ENCODE results near the gene P4HA2. TPM values are rescaled to one million over a fixed set of nuclear protein-coding genes. Genes with fewer than 3 reads are reported as not detected.

The P4HA2 gene
- total RNA-seq, 2 experiments from 2014 or later, result 15.5 to 18.3 TPM

GRCh38 chr5:132256086-132256782, 28.6 kb upstream of the P4HA2 start:
- ChIA-PET POLR2A (no interaction called here), CTCF (interaction anchor here (0.7 to 1.2 kb wide), 3 partner anchors 12 to 41 kb away, joined by 3 to 4 read pairs (median 3); no protein-coding TSS in a partner anchor)

DNA sequence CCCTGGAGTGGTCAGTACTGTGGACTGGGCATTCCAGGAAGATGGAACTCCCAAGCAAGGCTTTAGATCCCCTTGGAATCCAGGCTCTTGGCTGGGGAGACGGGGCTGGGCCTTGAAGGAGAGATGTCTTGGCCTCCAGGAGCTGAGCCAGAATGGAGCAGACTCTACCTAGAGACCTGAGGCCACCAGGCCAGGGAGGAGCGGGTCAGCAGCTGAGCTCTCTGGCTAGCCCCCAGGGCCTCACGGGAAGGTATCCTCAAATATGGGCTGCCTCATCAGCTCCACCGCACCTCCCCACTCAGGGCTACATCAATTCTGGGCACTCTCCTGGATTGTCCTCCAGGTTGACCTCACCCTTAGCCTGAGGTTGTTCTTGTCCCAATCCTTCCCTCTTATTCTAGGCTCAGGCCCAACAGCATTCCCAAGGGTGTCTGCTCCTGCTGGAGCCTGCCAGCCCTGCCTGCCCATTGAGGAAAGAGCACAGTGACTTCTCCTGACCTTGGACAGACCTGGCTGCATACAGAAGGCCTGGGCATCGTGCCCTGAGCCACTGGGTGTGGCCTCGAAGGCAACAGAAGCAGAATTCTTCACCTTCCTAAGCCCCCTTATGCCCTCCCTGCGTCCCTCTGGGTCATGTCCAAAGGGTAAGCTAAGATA, 26.8 kb upstream of the P4HA2 start:
- CTCF ChIA-PET, result no interaction called here
- POLR2A ChIA-PET, result no interaction called here

DNA sequence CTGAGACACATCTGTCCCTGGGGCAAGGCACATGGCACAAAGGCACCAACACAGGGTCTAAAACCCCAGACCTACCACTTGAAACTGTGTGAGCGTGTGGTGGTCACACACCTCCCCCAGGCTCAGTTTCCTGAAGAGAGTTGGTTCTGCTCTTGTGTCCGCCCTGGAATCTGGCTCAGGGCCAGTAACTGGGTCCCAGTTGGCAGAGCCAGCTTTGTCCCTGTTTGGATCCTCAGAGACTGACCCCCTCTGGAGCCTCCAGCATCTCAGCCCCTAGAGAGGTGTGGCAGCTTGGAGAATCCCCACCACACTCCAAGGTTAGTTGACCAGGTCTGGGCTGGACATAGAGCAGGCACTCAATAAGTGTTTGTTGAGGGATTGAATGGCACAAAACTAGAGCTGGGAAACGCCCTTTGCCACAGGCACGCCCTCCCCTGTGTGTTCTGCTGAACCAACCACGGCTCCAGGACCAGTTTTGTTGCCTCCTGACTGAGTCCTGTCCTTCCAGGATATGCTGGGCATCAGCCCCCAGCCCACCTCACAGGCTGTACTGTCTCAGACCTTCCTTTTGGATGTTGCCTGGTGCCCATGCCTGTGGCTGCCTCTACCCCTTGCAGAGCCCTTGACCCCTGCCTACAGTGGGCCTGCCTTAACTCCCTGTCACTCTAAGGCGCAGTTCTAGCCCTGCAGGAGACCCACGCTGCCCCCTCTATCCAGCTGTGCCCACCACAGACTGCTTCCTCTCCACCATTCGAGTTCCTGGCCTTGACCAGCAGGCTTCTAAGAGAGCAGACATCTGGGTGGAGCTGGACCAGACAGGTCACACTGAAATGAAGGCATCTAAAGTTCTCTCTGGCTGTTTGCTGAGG, 26.0 kb upstream of the P4HA2 start:
- ChIA-PET POLR2A (no interaction called here), CTCF (no interaction called here)

DNA sequence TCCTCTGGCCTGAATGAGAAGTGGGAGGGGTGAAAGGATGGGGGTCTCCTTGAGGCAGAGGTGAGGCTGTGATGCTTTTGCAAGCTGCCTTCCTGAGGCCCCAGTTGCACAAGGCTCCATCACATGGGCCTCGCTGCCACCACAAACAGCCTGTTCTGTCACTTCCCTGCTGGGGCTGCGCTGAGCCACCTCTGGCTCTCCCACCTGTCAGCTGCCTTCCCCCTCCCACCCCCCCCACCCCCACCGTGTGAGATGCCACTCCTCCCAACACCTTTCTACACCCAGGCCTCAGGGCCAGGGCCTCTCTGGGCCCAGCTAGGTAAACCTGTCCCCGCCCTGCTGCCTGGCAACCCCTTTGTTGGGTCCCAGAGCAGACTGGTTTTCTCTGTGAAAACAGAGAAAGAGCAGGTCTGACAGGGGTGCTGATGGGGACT, 25.4 kb upstream of the P4HA2 start:
- ChIA-PET POLR2A (no interaction called here), CTCF (no interaction called here)

- CTCF ChIA-PET, result interaction anchor here (1.0 kb wide), 1 partner anchor 14 kb away, joined by 4 read pairs; no protein-coding TSS in a partner anchor
- POLR2A ChIA-PET, result no interaction called here
Observed at GRCh38 chr5:132251220-132251725, 23.6 kb upstream of the P4HA2 start.

DNA sequence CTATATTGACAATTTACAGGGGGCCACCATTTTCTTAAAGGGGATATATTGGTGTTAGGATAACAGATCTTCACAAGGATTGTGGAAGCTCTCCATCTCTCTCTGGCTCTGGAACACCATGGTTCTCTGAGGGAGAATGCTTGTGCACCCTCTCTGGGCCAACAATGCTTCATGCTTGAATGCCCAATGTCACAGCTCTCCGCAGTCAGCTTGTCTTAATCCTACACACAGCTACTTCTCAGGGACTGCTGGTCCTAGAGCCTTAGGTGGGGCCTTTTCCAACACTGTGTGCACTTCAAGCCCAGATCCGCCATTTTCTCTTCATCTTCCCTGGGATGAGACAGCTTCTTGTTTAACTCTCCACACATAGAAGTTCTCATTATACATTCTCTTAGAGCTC, 22.9 kb upstream of the P4HA2 start:
- POLR2A ChIA-PET, result no interaction called here
- CTCF ChIA-PET, result interaction anchor here (1.0 to 1.2 kb wide), 2 partner anchors 12 to 13 kb away, joined by 4 read pairs; no protein-coding TSS in a partner anchor

GRCh38 chr5:132246806-132247205, 19.2 kb upstream of the P4HA2 start:
- POLR2A ChIA-PET, result no interaction called here
- CTCF ChIA-PET, result interaction anchor here (1.1 to 1.5 kb wide), 2 partner anchors 8 to 47 kb away, joined by 3 to 5 read pairs; no protein-coding TSS in a partner anchor

GRCh38 chr5:132245593-132245992, 17.9 kb upstream of the P4HA2 start:
- ChIA-PET POLR2A (no interaction called here), CTCF (no interaction called here)

- CTCF ChIA-PET, result no interaction called here
- POLR2A ChIA-PET, result no interaction called here
Observed at GRCh38 chr5:132243366-132243977, 15.8 kb upstream of the P4HA2 start.

- POLR2A ChIA-PET, result no interaction called here
Observed at GRCh38 chr5:132239776-132240175, 12.1 kb upstream of the P4HA2 start.

DNA sequence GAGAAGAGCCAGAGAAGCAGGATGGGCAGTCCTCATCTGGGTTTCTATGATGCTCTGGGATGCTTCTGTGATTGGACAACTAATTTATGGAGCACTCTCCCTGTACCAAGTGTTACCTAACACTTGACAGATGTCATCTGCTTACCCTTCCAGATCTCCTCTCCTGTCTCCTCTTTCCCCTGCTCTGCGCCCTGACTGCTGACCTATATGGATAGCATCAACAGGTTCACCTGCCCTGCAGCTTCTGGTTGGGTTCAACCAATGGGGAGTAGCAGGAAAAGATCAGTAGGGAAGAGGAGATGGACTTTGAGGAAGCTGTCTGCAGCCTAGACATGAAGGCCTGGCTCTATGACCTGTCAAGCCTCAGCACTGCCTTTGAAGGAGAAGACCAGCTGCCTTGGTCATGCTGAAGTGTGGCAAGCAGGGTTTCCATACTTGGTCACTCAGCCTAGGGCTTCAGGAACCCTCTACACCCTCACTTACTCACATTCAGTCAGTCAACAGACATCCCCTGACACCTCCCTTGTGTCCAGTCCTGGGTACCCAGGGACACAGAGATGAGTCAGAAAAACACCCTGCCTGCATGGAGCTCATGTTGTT, 11.3 kb upstream of the P4HA2 start:
- POLR2A ChIA-PET, result no interaction called here
- CTCF ChIA-PET, result interaction anchor here (0.7 to 3.1 kb wide), 15 partner anchors 8 to 174 kb away, joined by 3 to 20 read pairs (median 4); partner anchors contain the start of genes P4HA2, SLC22A4 and SLC22A5

More at GRCh38 chr5:132239776-132240175, 12.1 kb upstream of the P4HA2 start:
- CTCF ChIA-PET, result interaction anchor here (0.9 to 3.1 kb wide), 4 partner anchors 12 to 462 kb away, joined by 3 to 20 read pairs (median 4); partner anchors contain the start of genes P4HA2 and SLC22A5

DNA sequence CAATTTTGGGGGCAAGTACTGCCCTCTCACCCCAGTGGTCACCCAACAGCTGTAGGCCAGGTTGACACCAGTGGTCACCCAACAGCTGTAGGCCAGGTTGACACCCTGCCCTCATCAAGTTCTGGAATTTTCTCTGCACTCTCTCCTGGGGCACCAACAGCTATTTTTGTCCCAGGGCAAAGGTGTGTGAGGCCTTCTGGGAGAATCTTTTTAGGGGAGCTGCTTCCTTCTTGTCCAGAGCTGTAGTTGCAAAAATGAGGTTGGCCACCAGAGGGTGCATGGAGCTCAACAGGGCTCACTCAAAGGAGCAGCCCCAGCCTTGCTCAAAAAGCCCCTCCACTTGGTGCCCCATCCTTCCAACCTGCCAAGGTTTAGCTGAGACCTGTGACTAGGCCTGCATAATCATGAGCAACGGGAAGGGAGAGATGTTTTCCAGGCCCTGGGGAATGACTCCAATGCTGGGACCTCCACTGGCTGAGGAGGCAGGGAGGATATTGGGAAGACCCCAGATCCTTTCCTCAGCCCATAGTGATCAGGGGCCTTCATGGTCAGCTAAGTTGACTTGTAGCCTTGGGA, 10.6 kb upstream of the P4HA2 start:
- POLR2A ChIA-PET, result no interaction called here
- CTCF ChIA-PET, result interaction anchor here (0.6 to 3.1 kb wide), 20 partner anchors 9 to 318 kb away, joined by 3 to 20 read pairs (median 4); partner anchors contain the start of genes P4HA2, SLC22A4 and SLC22A5

DNA sequence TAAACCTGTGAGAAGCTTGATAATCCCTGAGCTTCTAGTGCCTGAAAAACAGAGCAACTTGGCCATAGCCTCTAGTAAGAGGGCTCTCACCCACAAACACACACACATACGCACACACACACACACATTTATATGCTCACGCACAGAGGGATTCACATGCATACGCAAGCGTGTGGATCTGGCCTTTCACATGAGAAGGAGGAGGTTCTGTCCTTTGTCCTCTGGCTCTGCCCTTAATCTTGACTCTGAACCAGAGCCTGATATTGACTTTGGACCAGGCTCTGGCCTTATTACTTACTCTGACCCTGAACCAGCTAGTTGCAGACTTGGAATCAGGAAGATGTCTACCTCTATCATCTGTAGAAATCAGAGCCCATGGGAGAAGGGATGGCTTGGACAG, 10.0 kb upstream of the P4HA2 start:
- POLR2A ChIA-PET, result no interaction called here

GRCh38 chr5:132237141-132237540, 9.5 kb upstream of the P4HA2 start:
- CTCF ChIA-PET, result interaction anchor here (0.7 to 3.1 kb wide), 8 partner anchors 10 to 391 kb away, joined by 3 to 20 read pairs (median 4); partner anchors contain the start of genes P4HA2 and SLC22A4
- POLR2A ChIA-PET, result no interaction called here

More for the DNA sequence above, 10.0 kb upstream of the P4HA2 start:
- CTCF ChIA-PET, result interaction anchor here (0.6 to 3.1 kb wide), 22 partner anchors 8 to 447 kb away, joined by 3 to 20 read pairs (median 4); partner anchors contain the start of genes P4HA2, SLC22A4 and SLC22A5

DNA sequence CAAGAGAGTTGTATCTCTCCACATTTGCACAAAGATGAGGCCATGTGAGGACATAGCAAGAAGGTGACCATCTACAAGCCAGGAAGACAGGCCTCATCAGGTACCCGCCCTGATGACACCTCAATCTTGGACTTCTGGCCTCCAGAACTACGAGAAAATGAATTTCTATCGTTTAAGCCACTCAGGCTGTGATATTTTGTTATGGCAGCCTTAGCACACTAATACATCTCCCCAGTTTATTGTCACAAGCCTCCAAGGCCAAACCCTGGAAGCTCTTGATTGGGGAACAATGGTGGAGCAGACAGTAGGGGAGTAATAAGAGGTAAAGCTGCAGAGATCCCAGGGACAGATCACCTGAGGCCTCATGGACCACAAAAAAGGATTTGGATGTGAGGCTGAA, 7.7 kb upstream of the P4HA2 start:
- ChIA-PET CTCF (interaction anchor here (0.8 to 1.4 kb wide), 2 partner anchors 28 to 40 kb away, joined by 3 read pairs; no protein-coding TSS in a partner anchor), POLR2A (no interaction called here)

DNA sequence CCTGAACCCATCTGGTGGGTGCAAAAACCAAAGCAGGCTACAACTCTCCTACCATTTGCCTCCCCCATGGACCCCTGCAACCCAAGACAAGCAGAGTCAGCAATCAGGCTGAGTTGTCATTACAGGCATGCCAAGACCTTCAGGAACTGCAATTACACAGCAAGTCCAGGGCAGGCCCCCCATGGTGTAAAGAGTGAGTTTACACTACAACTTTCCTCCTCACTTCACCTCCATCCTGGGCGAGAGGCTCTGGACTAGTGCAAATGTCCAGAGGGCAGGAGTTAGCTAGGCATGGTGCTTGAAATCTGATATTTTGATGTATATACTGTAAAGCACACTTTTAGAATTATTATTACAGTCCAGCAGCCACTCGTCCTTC, 7.0 kb upstream of the P4HA2 start:
- CTCF ChIA-PET, result interaction anchor here (0.8 to 1.4 kb wide), 2 partner anchors 28 to 39 kb away, joined by 3 read pairs; no protein-coding TSS in a partner anchor

GRCh38 chr5:132233811-132234683, 6.4 kb upstream of the P4HA2 start:
- POLR2A ChIA-PET, result no interaction called here

More for the DNA sequence above, 7.0 kb upstream of the P4HA2 start:
- POLR2A ChIA-PET, result no interaction called here

More at GRCh38 chr5:132233811-132234683, 6.4 kb upstream of the P4HA2 start:
- CTCF ChIA-PET, result interaction anchor here (1.4 kb wide), 1 partner anchor 38 kb away, joined by 3 read pairs; no protein-coding TSS in a partner anchor

Data from activated CD8-positive, alpha-beta memory T cell treated with anti-CD3 and anti-CD28 coated beads for 36 hours (primary cell).